ENCODE results near the gene TRIM7.

Gene TRIM7

DNA sequence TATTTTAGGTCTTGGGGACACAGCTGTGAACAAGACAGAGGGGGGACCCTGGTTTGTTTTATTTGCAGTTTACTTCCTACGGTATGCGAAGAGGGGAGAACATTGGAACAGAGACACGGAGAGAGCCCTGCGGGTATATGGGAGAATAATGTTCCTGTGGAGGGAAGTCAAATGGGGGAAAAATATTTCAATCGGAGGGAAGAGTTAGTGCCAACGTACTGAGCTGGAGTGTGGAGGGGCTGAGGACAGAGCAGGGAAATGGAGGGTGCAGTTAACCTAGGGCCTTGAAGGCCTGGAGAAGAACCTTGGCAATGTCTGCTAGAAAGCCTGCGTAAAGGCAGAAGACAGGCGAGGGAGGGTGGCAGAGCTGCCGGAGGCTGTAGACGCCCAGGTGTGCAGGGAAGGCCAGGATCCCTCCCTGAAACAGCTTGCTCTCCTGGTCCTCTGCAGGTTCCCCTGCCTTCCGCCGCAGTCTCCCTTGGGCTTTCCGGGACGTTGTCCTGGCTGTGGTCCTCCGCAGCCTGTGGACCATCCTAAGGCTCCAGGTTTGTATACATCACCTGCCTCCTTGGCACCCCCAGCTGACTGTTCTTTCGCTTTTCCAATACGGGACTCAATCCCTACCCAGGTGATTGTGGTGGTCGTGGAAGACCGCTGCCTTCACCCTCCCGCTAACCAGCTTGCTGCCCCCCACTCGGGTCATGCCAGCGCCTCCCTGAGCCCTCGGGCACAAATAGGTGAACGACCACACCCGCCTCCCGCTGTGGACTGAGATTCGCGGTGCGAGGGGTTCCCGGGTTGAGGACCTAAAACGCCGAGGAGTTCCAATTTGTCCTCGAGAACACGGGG is 40.7 kb upstream of the TRIM7 start:
- Histone ChIP-seq H3K27me3 (ENCODE audit: control insufficient read depth, low read length) (no peaks in the 10 kb centered on the region), H3K9me2 (replicated peaks; ENCODE audit: control insufficient read depth, low read length) (no peaks in the 10 kb centered on the region), H3F3A (ENCODE audit: control insufficient read depth, insufficient read depth) (peaks cover 36% of the 10 kb centered on the region), H3K79me2 (ENCODE audit: control insufficient read depth, low read length) (peaks cover 92% of the 10 kb centered on the region), H3K4me3 (ENCODE audit: low read length) (peak overlapping the region; percentile 87), H3K36me3 (ENCODE audit: control insufficient read depth, low read length) (peaks cover 48% of the 10 kb centered on the region), H3K4me2 (ENCODE audit: low read length) (peak overlapping the region; percentile 92), H4K20me1 (ENCODE audit: control insufficient read depth, insufficient read depth, low read depth, low read length) (peaks cover 18% of the 10 kb centered on the region; the same call in 1 of the 2 replicates), H3K9me3 (ENCODE audit: control insufficient read depth, insufficient read depth, low read length) (no peaks in the 10 kb centered on the region), H3K4me1 (ENCODE audit: control insufficient read depth, low read length) (peaks cover 56% of the 10 kb centered on the region), H3K27ac (ENCODE audit: low read depth, low read length) (peak overlapping the region; percentile 90)
- TF ChIP-seq EZH2phosphoT487 (IDR thresholded peaks at IDR 0.05; ENCODE audit: borderline replicate concordance, low read length): no peak
- TF ChIP-seq, protein P1, sequence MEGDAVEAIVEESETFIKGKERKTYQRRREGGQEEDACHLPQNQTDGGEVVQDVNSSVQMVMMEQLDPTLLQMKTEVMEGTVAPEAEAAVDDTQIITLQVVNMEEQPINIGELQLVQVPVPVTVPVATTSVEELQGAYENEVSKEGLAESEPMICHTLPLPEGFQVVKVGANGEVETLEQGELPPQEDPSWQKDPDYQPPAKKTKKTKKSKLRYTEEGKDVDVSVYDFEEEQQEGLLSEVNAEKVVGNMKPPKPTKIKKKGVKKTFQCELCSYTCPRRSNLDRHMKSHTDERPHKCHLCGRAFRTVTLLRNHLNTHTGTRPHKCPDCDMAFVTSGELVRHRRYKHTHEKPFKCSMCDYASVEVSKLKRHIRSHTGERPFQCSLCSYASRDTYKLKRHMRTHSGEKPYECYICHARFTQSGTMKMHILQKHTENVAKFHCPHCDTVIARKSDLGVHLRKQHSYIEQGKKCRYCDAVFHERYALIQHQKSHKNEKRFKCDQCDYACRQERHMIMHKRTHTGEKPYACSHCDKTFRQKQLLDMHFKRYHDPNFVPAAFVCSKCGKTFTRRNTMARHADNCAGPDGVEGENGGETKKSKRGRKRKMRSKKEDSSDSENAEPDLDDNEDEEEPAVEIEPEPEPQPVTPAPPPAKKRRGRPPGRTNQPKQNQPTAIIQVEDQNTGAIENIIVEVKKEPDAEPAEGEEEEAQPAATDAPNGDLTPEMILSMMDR (IDR thresholded peaks at IDR 0.05; ENCODE audit: low read depth, low read length, poor library complexity, severe bottlenecking): no peak

DNA sequence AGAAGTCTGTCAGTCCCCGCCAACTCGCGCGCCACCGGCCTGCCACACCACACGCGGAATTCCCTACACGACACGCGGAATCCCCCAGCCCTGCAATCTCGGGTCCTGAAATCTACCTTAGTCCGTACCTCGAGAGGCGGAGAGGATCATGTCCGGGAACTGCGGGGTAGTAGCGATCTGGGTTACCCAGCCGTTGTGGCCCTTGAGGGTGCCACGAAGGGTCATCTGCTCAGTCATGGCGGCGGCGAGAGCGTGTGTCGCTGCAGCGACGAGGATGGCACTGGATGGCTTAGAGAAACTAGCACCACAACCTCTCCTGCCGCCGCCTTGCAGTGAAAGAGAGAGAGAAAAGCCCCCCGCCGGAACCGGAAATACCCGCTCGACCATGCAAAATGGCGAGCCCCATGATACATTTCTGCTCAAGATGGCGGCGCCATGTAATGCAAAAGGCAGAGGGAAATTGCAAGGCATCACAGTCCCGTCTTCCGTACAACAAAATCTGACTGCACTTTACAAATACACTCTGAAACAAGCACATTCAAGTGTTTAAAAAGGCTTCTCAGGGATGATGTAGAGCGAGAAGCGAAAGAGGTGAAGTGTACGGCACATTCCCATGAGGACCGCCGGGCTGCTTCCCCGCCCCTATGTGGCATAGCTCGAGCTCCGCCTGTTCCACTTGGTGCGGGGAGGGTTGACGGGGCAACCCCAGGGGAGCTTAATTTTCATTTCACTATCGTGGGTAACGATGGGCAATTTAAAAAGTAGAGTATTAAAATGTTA is 38.8 kb upstream of the TRIM7 start, which contains the start of gene RACK1:
Gene RACK1, minus strand, starts transcription at position 343 of the 780 bp plus-strand sequence. Its CDS starts 106 bp downstream, at position 237.
- peaks cover 58% of the 10 kb centered on the region for H3K36me3 ChIP-seq (ENCODE audit: control insufficient read depth, low read length)
- TF ChIP-seq EZH2phosphoT487 (IDR thresholded peaks at IDR 0.05; ENCODE audit: borderline replicate concordance, low read length): no peak
- TF ChIP-seq, protein P1 (IDR thresholded peaks at IDR 0.05; ENCODE audit: low read depth, low read length, poor library complexity, severe bottlenecking): no peak
- peaks cover 49% of the 10 kb centered on the region for H3F3A ChIP-seq (ENCODE audit: control insufficient read depth, insufficient read depth)

DNA sequence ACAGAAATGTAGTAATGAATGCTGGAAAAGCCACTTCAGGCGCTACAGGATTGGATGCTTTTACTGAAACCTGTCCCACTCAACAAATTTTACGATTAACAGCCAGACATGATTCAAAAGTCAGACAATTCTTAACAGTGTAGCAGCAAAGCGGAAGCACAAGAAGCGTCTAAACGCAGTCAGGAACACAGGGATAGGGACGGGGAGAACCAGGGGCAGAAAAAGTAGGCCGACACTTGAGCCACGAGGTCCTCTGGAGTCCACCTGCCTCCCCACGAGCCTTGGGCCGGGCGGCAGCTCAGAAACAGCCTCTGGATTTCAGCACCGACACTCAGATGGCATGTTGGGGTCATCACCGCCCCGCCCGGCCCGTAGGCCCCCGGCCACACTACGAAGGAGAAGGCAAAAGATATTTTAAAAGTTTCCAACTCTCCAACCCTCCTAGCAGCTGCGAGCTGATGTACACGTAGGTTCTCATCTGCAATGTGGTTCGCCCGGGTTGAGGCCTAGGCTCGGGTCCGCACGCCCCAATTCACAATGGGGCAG is 38.1 kb upstream of the TRIM7 start:
- peaks cover 61% of the 10 kb centered on the region for H3K36me3 ChIP-seq (ENCODE audit: control insufficient read depth, low read length)

More for the DNA sequence above, 38.8 kb upstream of the TRIM7 start, which contains the start of gene RACK1:
- Histone ChIP-seq H3K27ac (ENCODE audit: low read depth, low read length) (peak within 1 kb of the TSS; percentile 90), H3K9me2 (replicated peaks; ENCODE audit: control insufficient read depth, low read length) (no peaks in the 10 kb centered on the region), H3K4me2 (ENCODE audit: low read length) (peak within 1 kb of the TSS; percentile 92), H4K20me1 (ENCODE audit: control insufficient read depth, insufficient read depth, low read depth, low read length) (peaks cover 26% of the 10 kb centered on the region; the same call in 1 of the 2 replicates), H3K9me3 (ENCODE audit: control insufficient read depth, insufficient read depth, low read length) (no peaks in the 10 kb centered on the region), H3K4me3 (ENCODE audit: low read length) (peak within 1 kb of the TSS; percentile 87), H3K79me2 (ENCODE audit: control insufficient read depth, low read length) (peaks cover 90% of the 10 kb centered on the region), H3K27me3 (ENCODE audit: control insufficient read depth, low read length) (no peaks in the 10 kb centered on the region), H3K4me1 (ENCODE audit: control insufficient read depth, low read length) (peaks cover 45% of the 10 kb centered on the region)

More for the DNA sequence above, 38.1 kb upstream of the TRIM7 start:
- H3F3A ChIP-seq (ENCODE audit: control insufficient read depth, insufficient read depth): peaks cover 55% of the 10 kb centered on the region
- peaks cover 90% of the 10 kb centered on the region for H3K79me2 ChIP-seq (ENCODE audit: control insufficient read depth, low read length)
- TF ChIP-seq, protein P1 (IDR thresholded peaks at IDR 0.05; ENCODE audit: low read depth, low read length, poor library complexity, severe bottlenecking): no peak
- TF ChIP-seq EZH2phosphoT487 (IDR thresholded peaks at IDR 0.05; ENCODE audit: borderline replicate concordance, low read length): no peak
- no peaks in the 10 kb centered on the region for H3K27me3 ChIP-seq (ENCODE audit: control insufficient read depth, low read length)
- no peaks in the 10 kb centered on the region for H3K9me3 ChIP-seq (ENCODE audit: control insufficient read depth, insufficient read depth, low read length)
- H3K4me1 ChIP-seq (ENCODE audit: control insufficient read depth, low read length): peaks cover 39% of the 10 kb centered on the region
- H3K27ac ChIP-seq (ENCODE audit: low read depth, low read length): peak overlapping the region; percentile 90
- H3K4me2 ChIP-seq (ENCODE audit: low read length): peak overlapping the region; percentile 92
- peaks cover 29% of the 10 kb centered on the region for H4K20me1 ChIP-seq (ENCODE audit: control insufficient read depth, insufficient read depth, low read depth, low read length)
- H3K4me3 ChIP-seq (ENCODE audit: low read length): peak overlapping the region; percentile 87
- no peaks in the 10 kb centered on the region for H3K9me2 ChIP-seq (replicated peaks; ENCODE audit: control insufficient read depth, low read length)
